Liver (tissue), 9 donors: ENCODE results near the gene CABCOCO1. TPM values are rescaled to one million over a fixed set of nuclear protein-coding genes. Genes with fewer than 3 reads are reported as not detected.

Experiments
- DNase-seq: peaks from one replicate; pipeline ENCODE4 v3.0.0-alpha.2; 2017; ENCODE audit warnings: low spot score
- H3K27ac ChIP-seq, 2 donors: one replicate each; pipeline ENCODE4 v1.7.0; 2013; ENCODE audit warnings: inconsistent platforms in 2 of 2, low read length in 2 of 2, control low read depth in 1 of 2, low read depth in 1 of 2, mild to moderate bottlenecking in 1 of 2
- H3K27me3 ChIP-seq, 4 donors: one replicate each; pipeline versions ENCODE4 v1.6.1 to v1.7.0; 2013; ENCODE audit warnings: low read length in 3 of 4, inconsistent platforms in 1 of 4, mild to moderate bottlenecking in 1 of 4, moderate library complexity in 1 of 4; ENCODE audit not compliant: control insufficient read depth in 4 of 4, insufficient read depth in 4 of 4
- H3K36me3 ChIP-seq, 4 donors: one replicate each; pipeline versions ENCODE4 v1.6.1 to v1.7.0; 2013; ENCODE audit warnings: low read length in 3 of 4, mild to moderate bottlenecking in 3 of 4, low read depth in 1 of 4, moderate library complexity in 1 of 4; ENCODE audit not compliant: control insufficient read depth in 4 of 4, insufficient read depth in 3 of 4
- H3K4me1 ChIP-seq, 4 donors: one replicate each; pipeline versions ENCODE4 v1.6.1 to v1.7.0; 2013; ENCODE audit warnings: low read length in 3 of 4, mild to moderate bottlenecking in 3 of 4, moderate library complexity in 1 of 4; ENCODE audit not compliant: control insufficient read depth in 4 of 4, insufficient read depth in 4 of 4
- H3K4me3 ChIP-seq, 3 donors: one replicate each; pipeline versions ENCODE4 v1.6.1 to v1.7.0; 2013; ENCODE audit warnings: low read length in 3 of 3, control low read depth in 1 of 3, low read depth in 1 of 3, mild to moderate bottlenecking in 1 of 3
- H3K9ac ChIP-seq, 2 donors: one replicate each; pipeline ENCODE4 v1.7.0; 2013; ENCODE audit warnings: low read length in 2 of 2, mild to moderate bottlenecking in 2 of 2, moderate library complexity in 2 of 2, control low read depth in 1 of 2, low read depth in 1 of 2
- H3K9me3 ChIP-seq, 4 donors: one replicate each; pipeline versions ENCODE4 v1.6.1 to v1.7.0; 2013; ENCODE audit warnings: low read length in 3 of 4; ENCODE audit not compliant: control insufficient read depth in 4 of 4
- ATF3 ChIP-seq: IDR thresholded peaks from 2 replicates; pipeline ENCODE4 v1.6.1; 2016; ENCODE audit warnings: antibody characterized with exemption
- CTCF ChIP-seq: fragments of 150-350 bp; IDR thresholded peaks from 2 replicates; pipeline ENCODE4 v1.5.1; 2017; ENCODE audit warnings: improper control_type of control experiment, low read depth, low read length; ENCODE audit not compliant: missing input control
- EGR1 ChIP-seq, 2 donors: IDR thresholded peaks; 2 replicates each; pipeline ENCODE4 v1.6.1; 2016 to 2018; ENCODE audit warnings: antibody characterized with exemption in 2 of 2, low read depth in 2 of 2
- FOXA1 ChIP-seq: IDR thresholded peaks from 2 replicates; pipeline ENCODE4 v1.6.1; 2016; ENCODE audit warnings: antibody characterized with exemption
- FOXA2 ChIP-seq: IDR thresholded peaks from 2 replicates; pipeline ENCODE4 v1.6.1; 2016; ENCODE audit warnings: antibody characterized with exemption
- GABPA ChIP-seq, 2 donors: IDR thresholded peaks in 1 of 2; conservative IDR thresholded peaks in 1 of 2; 2 replicates each; pipeline ENCODE4 v1.6.1; 2016; ENCODE audit warnings: antibody characterized with exemption in 2 of 2, mild to moderate bottlenecking in 1 of 2, moderate library complexity in 1 of 2
- HNF4A ChIP-seq, 2 donors: conservative IDR thresholded peaks; 2 replicates each; pipeline ENCODE4 v1.6.1; 2016; ENCODE audit warnings: antibody characterized with exemption in 2 of 2, mild to moderate bottlenecking in 2 of 2
- HNF4G ChIP-seq: IDR thresholded peaks from 2 replicates; pipeline ENCODE4 v1.6.1; 2016; ENCODE audit warnings: antibody characterized with exemption
- JUND ChIP-seq, 2 donors: IDR thresholded peaks; 2 replicates each; pipeline ENCODE4 v1.6.1; 2016; ENCODE audit warnings: antibody characterized with exemption in 2 of 2
- MAX ChIP-seq: IDR thresholded peaks from 2 replicates; pipeline ENCODE4 v1.6.1; 2016; ENCODE audit warnings: antibody characterized with exemption
- NR2F2 ChIP-seq: IDR thresholded peaks from 2 replicates; pipeline ENCODE4 v1.6.1; 2016; ENCODE audit warnings: antibody characterized with exemption
- RAD21 ChIP-seq, 2 donors: IDR thresholded peaks; 2 replicates each; pipeline ENCODE4 v1.6.1; 2016; ENCODE audit warnings: antibody characterized with exemption in 2 of 2, mild to moderate bottlenecking in 2 of 2
- REST ChIP-seq: IDR thresholded peaks from 2 replicates; pipeline ENCODE4 v1.6.1; 2016; ENCODE audit warnings: antibody characterized with exemption, mild to moderate bottlenecking
- RXRA ChIP-seq, 2 donors: IDR thresholded peaks; 2 replicates each; pipeline ENCODE4 v1.6.1; 2017 to 2018; ENCODE audit warnings: antibody characterized with exemption in 2 of 2, mild to moderate bottlenecking in 1 of 2
- SP1 ChIP-seq: IDR thresholded peaks from 2 replicates; pipeline ENCODE4 v1.6.1; 2018; ENCODE audit warnings: antibody characterized with exemption, mild to moderate bottlenecking
- TAF1 ChIP-seq: conservative IDR thresholded peaks from 2 replicates; pipeline ENCODE4 v1.6.1; 2016; ENCODE audit warnings: antibody characterized with exemption, mild to moderate bottlenecking
- YY1 ChIP-seq: IDR thresholded peaks from 2 replicates; pipeline ENCODE4 v1.6.1; 2016; ENCODE audit warnings: antibody characterized with exemption, mild to moderate bottlenecking
- ZBTB33 ChIP-seq: IDR thresholded peaks from 2 replicates; pipeline ENCODE4 v1.6.1; 2016; ENCODE audit warnings: antibody characterized with exemption
- WGBS: extraction: QIAGEN DNeasy Blood & Tissue Kit; methylation state at CpG from one replicate; pipeline ENCODE4 v1.1.7; 2013; 5-methylcytosine and 5-hydroxymethylcytosine counted together
- polyA plus RNA-seq, 2 donors: library from polyadenylated mRNA; stranded (reverse) in 1 of 2; unstranded in 1 of 2; fragments of 200-250 nt in 1 of 2; fragments of >200 nt in 1 of 2; fragmentation: Nextera tagmentation in 1 of 2; extraction: Ambion mirVana in 1 of 2; gene quantifications; one replicate each; pipeline versions ENCODE4 v1.2.1 to v1.2.3, GENCODE V29; 2013 to 2015
- total RNA-seq, 2 donors: library from RNA; depleted of rRNA; stranded (reverse); fragments of >200 nt; gene quantifications; one replicate each; pipeline ENCODE4 v1.2.3, GENCODE V29; 2014
- donor health status: healthy.
- donor health status: healthy.
- donor health status: healthy.
- donor health status: healthy.
- donor health status: healthy.

CABCOCO1 gene
- total and polyA plus RNA-seq, 4 donors, result 0.09 to 0.20 TPM; not detected in 2

- no peak for TF ChIP-seq JUND (IDR thresholded peaks at IDR 0.05)
- no peak for TF ChIP-seq RAD21 (IDR thresholded peaks at IDR 0.05)
- TF ChIP-seq REST, result no peak
- TF ChIP-seq HNF4A (conservative IDR thresholded peaks at IDR 0.05), result no peak
- TF ChIP-seq FOXA2, result no peak
- no peak for TF ChIP-seq HNF4G
- no peak for TF ChIP-seq NR2F2
- TF ChIP-seq YY1, result no peak
- TF ChIP-seq TAF1, result no peak
- TF ChIP-seq SP1, result no peak
- TF ChIP-seq RXRA (IDR thresholded peaks at IDR 0.05), result no peak
- TF ChIP-seq GABPA (IDR thresholded peaks at IDR 0.05 in 1 of 2, conservative IDR thresholded peaks at IDR 0.05 in 1 of 2), result no peak
- TF ChIP-seq FOXA1, result no peak
- TF ChIP-seq CTCF, result no peak
- no peak for TF ChIP-seq ATF3
- no peak for TF ChIP-seq ZBTB33
- Histone ChIP-seq H3K36me3 (no peaks in the 10 kb centered on the region), H3K9me3 (no peaks in the 10 kb centered on the region), H3K9ac (no peak overlapping the region), H3K4me1 (no peaks in the 10 kb centered on the region), H3K4me3 (no peak overlapping the region), H3K27me3 (no peaks in the 10 kb centered on the region), H3K27ac (no peak overlapping the region)
- DNase-seq, result no peak
- WGBS, result 63% methylated on average over 2 of the region's 2 CpGs
Measured at GRCh38 chr10:61635471-61635870, 27.3 kb upstream of the CABCOCO1 start.

- H3K9ac ChIP-seq, result no peak overlapping the region
- no peak for DNase-seq
- H3K27ac ChIP-seq, result no peak overlapping the region
- no peaks in the 10 kb centered on the region for H3K9me3 ChIP-seq
- no peaks in the 10 kb centered on the region for H3K27me3 ChIP-seq
- no peaks in the 10 kb centered on the region for H3K36me3 ChIP-seq
- no peak overlapping the region for H3K4me3 ChIP-seq
- H3K4me1 ChIP-seq, result no peaks in the 10 kb centered on the region
- TF ChIP-seq CTCF (no peak), YY1 (no peak), MAX (no peak), FOXA1 (no peak), RXRA (IDR thresholded peaks at IDR 0.05) (no peak), TAF1 (no peak), JUND (IDR thresholded peaks at IDR 0.05) (no peak), GABPA (IDR thresholded peaks at IDR 0.05 in 1 of 2, conservative IDR thresholded peaks at IDR 0.05 in 1 of 2) (no peak), EGR1 (IDR thresholded peaks at IDR 0.05; ENCODE audit: low read depth in 2 of 2) (no peak), HNF4G (no peak), RAD21 (IDR thresholded peaks at IDR 0.05) (no peak), ATF3 (no peak), ZBTB33 (no peak), HNF4A (conservative IDR thresholded peaks at IDR 0.05) (no peak), NR2F2 (no peak)
Measured at GRCh38 chr10:61635932-61636331, 26.8 kb upstream of the CABCOCO1 start.
